A172 (cell line): ENCODE results near the gene ECHDC1. TPM values are rescaled to one million over a fixed set of nuclear protein-coding genes. Genes with fewer than 3 reads are reported as not detected.
"Not testable (repeated sequence)": the region's sequence is repeated elsewhere in the genome, so short reads cannot be mapped to it uniquely, and the experiment has no call there.

Experiments
- DNase-seq: peaks from one replicate; pipeline ENCODE4 v3.0.0-alpha.2; 2015; ENCODE audit warnings: low spot score
- total RNA-seq: library from RNA; depleted of rRNA; stranded (reverse); fragments of >200 nt; shearing (Covaris generic); gene quantifications from 2 replicates; pipeline ENCODE4 v1.2.3, GENCODE V29; 2014

The ECHDC1 gene
- total RNA-seq, 1 experiment from 2014 or later, result 102 TPM

- DNase-seq, result peak; percentile 41
These were observed 988 bp downstream of the ECHDC1 start for GRCh38 chr6:127342296-127342945.

GRCh38 chr6:127341471-127342202 lies 1.8 kb downstream of the ECHDC1 start:
- no peak for DNase-seq

GRCh38 chr6:127340171-127340570 lies 3.2 kb downstream of the ECHDC1 start:
- DNase-seq, result no peak

- no peak for DNase-seq
These were observed 4.5 kb downstream of the ECHDC1 start for GRCh38 chr6:127338936-127339335.

GRCh38 chr6:127332383-127332961 lies 10.9 kb downstream of the ECHDC1 start:
- DNase-seq, result no peak

GRCh38 chr6:127331256-127331655 lies 12.2 kb downstream of the ECHDC1 start:
- not testable (repeated sequence) for DNase-seq

- DNase-seq, result peak; percentile 35
These were observed 15.3 kb downstream of the ECHDC1 start for GRCh38 chr6:127328043-127328609.

GRCh38 chr6:127319686-127320085 lies 23.7 kb downstream of the ECHDC1 start:
- DNase-seq, result no peak

- DNase-seq, result no peak
These were observed 25.9 kb downstream of the ECHDC1 start for GRCh38 chr6:127317388-127318128.

- no peak for DNase-seq
These were observed 37.7 kb downstream of the ECHDC1 start for GRCh38 chr6:127305741-127306140.

- DNase-seq, result no peak
These were observed 39.5 kb downstream of the ECHDC1 start for GRCh38 chr6:127303917-127304316.

GRCh38 chr6:127302728-127303660 lies 40.4 kb downstream of the ECHDC1 start:
- peak; percentile 41 for DNase-seq

GRCh38 chr6:127301199-127301700 lies 42.2 kb downstream of the ECHDC1 start:
- peak; percentile 0 for DNase-seq

GRCh38 chr6:127300411-127300810 lies 43.0 kb downstream of the ECHDC1 start:
- peak; percentile 43 for DNase-seq

GRCh38 chr6:127299522-127300240 lies 43.7 kb downstream of the ECHDC1 start:
- DNase-seq, result no peak

- DNase-seq, result no peak
These were observed 44.9 kb downstream of the ECHDC1 start for GRCh38 chr6:127298475-127298874.

- no peak for DNase-seq
These were observed 45.8 kb downstream of the ECHDC1 start for GRCh38 chr6:127297502-127298070.

GRCh38 chr6:127291495-127291894 lies 51.9 kb downstream of the ECHDC1 start:
- no peak for DNase-seq
